Measurements from ENCODE around the gene CCDC102A. TPM values are rescaled to one million over a fixed set of nuclear protein-coding genes. Genes with fewer than 3 reads are reported as not detected.

Gene CCDC102A
- polyA plus RNA-seq, 1 experiment, result 7.1 TPM

GRCh38 chr16:57518922-57519321 lies 17.4 kb downstream of the CCDC102A start:
- POLR2A ChIA-PET, result no interaction called here
- CTCF ChIA-PET, result interaction anchor here (1.1 to 4.6 kb wide), 6 partner anchors 10 to 157 kb away, joined by 3 to 63 read pairs (median 16); partner anchors contain the start of gene CCDC102A

GRCh38 chr16:57518520-57518919 lies 17.9 kb downstream of the CCDC102A start:
- no peak overlapping the region for H3K4me3 ChIP-seq (ENCODE audit: low read depth, low read length)
- POLR2A ChIA-PET, result no interaction called here
- H3K27me3 ChIP-seq (ENCODE audit: control insufficient read depth, insufficient read depth, low read length), result no peaks in the 10 kb centered on the region
- TF ChIP-seq, protein P1, sequence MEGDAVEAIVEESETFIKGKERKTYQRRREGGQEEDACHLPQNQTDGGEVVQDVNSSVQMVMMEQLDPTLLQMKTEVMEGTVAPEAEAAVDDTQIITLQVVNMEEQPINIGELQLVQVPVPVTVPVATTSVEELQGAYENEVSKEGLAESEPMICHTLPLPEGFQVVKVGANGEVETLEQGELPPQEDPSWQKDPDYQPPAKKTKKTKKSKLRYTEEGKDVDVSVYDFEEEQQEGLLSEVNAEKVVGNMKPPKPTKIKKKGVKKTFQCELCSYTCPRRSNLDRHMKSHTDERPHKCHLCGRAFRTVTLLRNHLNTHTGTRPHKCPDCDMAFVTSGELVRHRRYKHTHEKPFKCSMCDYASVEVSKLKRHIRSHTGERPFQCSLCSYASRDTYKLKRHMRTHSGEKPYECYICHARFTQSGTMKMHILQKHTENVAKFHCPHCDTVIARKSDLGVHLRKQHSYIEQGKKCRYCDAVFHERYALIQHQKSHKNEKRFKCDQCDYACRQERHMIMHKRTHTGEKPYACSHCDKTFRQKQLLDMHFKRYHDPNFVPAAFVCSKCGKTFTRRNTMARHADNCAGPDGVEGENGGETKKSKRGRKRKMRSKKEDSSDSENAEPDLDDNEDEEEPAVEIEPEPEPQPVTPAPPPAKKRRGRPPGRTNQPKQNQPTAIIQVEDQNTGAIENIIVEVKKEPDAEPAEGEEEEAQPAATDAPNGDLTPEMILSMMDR (IDR thresholded peaks at IDR 0.05; ENCODE audit: low read depth, low read length), result no peak
- no peaks in the 10 kb centered on the region for H3K9me3 ChIP-seq (ENCODE audit: control insufficient read depth, insufficient read depth, low read length)
- H3K27ac ChIP-seq (ENCODE audit: low read depth, low read length), result no peak overlapping the region
- CTCF ChIA-PET, result interaction anchor here (1.1 to 4.6 kb wide), 6 partner anchors 10 to 158 kb away, joined by 3 to 63 read pairs (median 16); partner anchors contain the start of gene CCDC102A
- DNase-seq (ENCODE audit: low read depth, low spot score), result no peak

More at GRCh38 chr16:57518922-57519321, 17.4 kb downstream of the CCDC102A start:
- H3K9me3 ChIP-seq (ENCODE audit: control insufficient read depth, insufficient read depth, low read length), result no peaks in the 10 kb centered on the region
- no peak overlapping the region for H3K4me3 ChIP-seq (ENCODE audit: low read depth, low read length)
- TF ChIP-seq, protein P1 (IDR thresholded peaks at IDR 0.05; ENCODE audit: low read depth, low read length), result no peak
- no peak for DNase-seq (ENCODE audit: low read depth, low spot score)
- no peak overlapping the region for H3K27ac ChIP-seq (ENCODE audit: low read depth, low read length)
- H3K27me3 ChIP-seq (ENCODE audit: control insufficient read depth, insufficient read depth, low read length), result no peaks in the 10 kb centered on the region

GRCh38 chr16:57517397-57518367 lies 18.7 kb downstream of the CCDC102A start:
- ChIA-PET POLR2A (no interaction called here), CTCF (interaction anchor here (0.5 to 4.6 kb wide), 5 partner anchors 13 to 99 kb away, joined by 4 to 63 read pairs (median 7); no protein-coding TSS in a partner anchor)
- Histone ChIP-seq H3K27me3 (ENCODE audit: control insufficient read depth, insufficient read depth, low read length) (no peaks in the 10 kb centered on the region), H3K27ac (ENCODE audit: low read depth, low read length) (no peak overlapping the region), H3K4me3 (ENCODE audit: low read depth, low read length) (no peak overlapping the region), H3K9me3 (ENCODE audit: control insufficient read depth, insufficient read depth, low read length) (no peaks in the 10 kb centered on the region)
- no peak for DNase-seq (ENCODE audit: low read depth, low spot score)
- TF ChIP-seq, protein P1 (IDR thresholded peaks at IDR 0.05; ENCODE audit: low read depth, low read length), result no peak

DNA sequence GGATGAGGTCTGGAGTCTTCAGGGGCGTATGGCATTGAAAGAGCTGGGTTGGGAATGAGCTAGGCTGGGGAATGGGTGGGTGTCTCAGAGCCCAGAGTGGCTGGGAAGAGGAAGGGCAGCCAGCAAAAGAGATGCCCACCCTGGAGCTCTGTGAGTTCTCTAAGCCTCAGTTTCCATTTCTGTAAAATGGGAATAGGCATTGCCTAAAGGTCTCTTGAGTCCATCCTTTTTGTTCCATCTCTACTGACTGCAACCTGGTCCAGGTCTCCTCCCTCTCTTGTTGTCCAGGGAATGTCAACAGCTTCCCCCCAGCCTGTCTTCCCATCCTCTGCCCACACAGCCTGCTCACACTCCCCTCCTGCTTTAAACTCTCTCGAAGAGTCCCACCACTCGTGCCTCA lies 19.6 kb downstream of the CCDC102A start:
- Histone ChIP-seq H3K27ac (ENCODE audit: low read depth, low read length) (no peak overlapping the region), H3K27me3 (ENCODE audit: control insufficient read depth, insufficient read depth, low read length) (no peaks in the 10 kb centered on the region), H3K4me3 (ENCODE audit: low read depth, low read length) (no peak overlapping the region), H3K9me3 (ENCODE audit: control insufficient read depth, insufficient read depth, low read length) (no peaks in the 10 kb centered on the region)
- CTCF ChIA-PET, result interaction anchor here (0.6 to 4.6 kb wide), 3 partner anchors 12 to 98 kb away, joined by 5 to 63 read pairs (median 29); no protein-coding TSS in a partner anchor
- POLR2A ChIA-PET, result no interaction called here
- DNase-seq (ENCODE audit: low read depth, low spot score), result no peak
- TF ChIP-seq, protein P1 (IDR thresholded peaks at IDR 0.05; ENCODE audit: low read depth, low read length), result no peak
